Stimulated activated CD8-positive, alpha-beta memory T cell treated with anti-CD3 and anti-CD28 coated beads, Interleukin-15, amount 100 ng/mL, for 48 hours (primary cell): ENCODE results near the gene MROH7.

Source experiments
- DNase-seq, 2 donors: peaks; one replicate each; pipeline ENCODE4 v3.0.0-alpha.2; 2020; ENCODE audit warnings: low read depth in 2 of 2

The MROH7 gene

GRCh38 chr1:54640863-54641836 is at the start of gene MROH7:
Gene MROH7 (plus strand): TSS chr1:54641786. CDS start chr1:54652927, 11,141 bp downstream.
- DNase-seq = no peak

GRCh38 chr1:54593571-54594160 is 47.9 kb upstream of the MROH7 start:
- DNase-seq = no peak

- DNase-seq = no peak
Observed at GRCh38 chr1:54594463-54594862, 47.1 kb upstream of the MROH7 start.

- no peak for DNase-seq
Observed at GRCh38 chr1:54595956-54596498, 45.6 kb upstream of the MROH7 start.

- DNase-seq = no peak
Observed at GRCh38 chr1:54596756-54597155, 44.8 kb upstream of the MROH7 start.

GRCh38 chr1:54597455-54598030 is 44.0 kb upstream of the MROH7 start:
- no peak for DNase-seq

GRCh38 chr1:54599211-54599823 is 42.3 kb upstream of the MROH7 start:
- no peak for DNase-seq

- no peak for DNase-seq
Observed at GRCh38 chr1:54600947-54601721, 40.5 kb upstream of the MROH7 start.

GRCh38 chr1:54601730-54602129 is 39.9 kb upstream of the MROH7 start:
- DNase-seq = no peak

- no peak for DNase-seq
Observed at GRCh38 chr1:54602554-54602953, 39.0 kb upstream of the MROH7 start.

- DNase-seq = no peak
Observed at GRCh38 chr1:54603241-54603640, 38.3 kb upstream of the MROH7 start.

GRCh38 chr1:54604051-54604450 is 37.5 kb upstream of the MROH7 start:
- DNase-seq = no peak

- peak in 1 of 2 donors; percentile 4 for DNase-seq
Observed at GRCh38 chr1:54604572-54605370, 36.8 kb upstream of the MROH7 start.

- DNase-seq = no peak
Observed at GRCh38 chr1:54606096-54606989, 35.2 kb upstream of the MROH7 start.

- no peak for DNase-seq
Observed at GRCh38 chr1:54606990-54607325, 34.6 kb upstream of the MROH7 start.

- no peak for DNase-seq
Observed at GRCh38 chr1:54607821-54608565, 33.6 kb upstream of the MROH7 start.

GRCh38 chr1:54608566-54609230 is 32.9 kb upstream of the MROH7 start:
- no peak for DNase-seq

GRCh38 chr1:54609301-54609921 is 32.2 kb upstream of the MROH7 start:
- no peak for DNase-seq
